GM21723 (cell line): Measurements from ENCODE around the gene CNMD.

Experiments used
- ATAC-seq: cut with Tn5 transposase; IDR thresholded peaks from one replicate; pipeline ENCODE4 v1.9.1; 2021; ENCODE audit warnings: mild to moderate bottlenecking, moderate library complexity; ENCODE audit not compliant: unreplicated experiment

The CNMD gene

DNA sequence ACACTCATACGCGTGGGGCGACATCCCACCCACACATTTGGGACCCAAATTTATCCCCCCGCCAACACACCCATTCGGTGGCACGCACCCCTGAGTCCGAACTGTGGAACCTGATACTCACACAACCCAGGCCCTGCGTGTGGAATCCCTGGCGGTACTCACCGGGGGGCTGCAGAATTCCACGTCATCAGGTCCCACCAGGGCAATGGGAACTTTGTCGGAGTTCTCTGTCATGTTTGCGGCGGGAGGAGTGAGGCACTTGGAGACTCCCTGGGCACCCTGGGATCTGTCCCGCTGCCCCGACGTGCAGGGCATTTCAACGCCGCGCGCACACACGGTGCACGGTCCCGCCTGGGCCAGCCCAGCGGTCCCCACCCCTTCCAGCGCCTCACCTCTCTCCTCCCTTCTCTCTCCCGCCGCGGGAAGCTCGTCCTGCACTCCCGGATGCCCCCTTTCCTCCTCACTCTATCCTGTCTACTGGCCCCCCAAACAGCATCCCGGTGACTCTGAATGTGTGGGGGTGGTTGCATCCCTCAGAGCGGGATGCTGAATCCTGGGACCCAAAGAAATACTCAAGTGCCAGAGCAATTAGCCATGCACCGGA, at the start of gene CNMD:
Gene CNMD (minus strand): TSS at position 353 of the 604 bp plus-strand sequence. CDS start 119 bp downstream, at position 234.
- no peak for ATAC-seq

DNA sequence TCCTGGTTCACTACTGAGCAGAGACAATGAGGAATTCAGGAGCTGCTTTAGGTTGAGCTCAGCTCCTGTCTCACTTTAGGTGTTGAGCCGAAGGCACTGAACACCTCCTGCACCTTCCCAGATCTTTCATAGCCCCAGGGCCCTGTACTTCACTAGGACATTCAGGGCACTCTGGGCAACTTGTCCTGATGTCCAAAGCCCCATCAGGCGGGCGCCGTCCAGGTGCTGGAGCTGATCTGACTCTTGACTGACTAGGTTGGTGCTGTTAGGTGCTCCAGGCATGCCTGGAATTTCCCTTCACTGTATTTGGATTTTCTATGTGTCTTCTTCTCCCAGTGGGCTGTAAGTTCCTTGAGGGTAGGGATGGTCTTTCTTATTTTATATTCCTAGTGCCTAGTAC, 48.4 kb upstream of the CNMD start:
- ATAC-seq, result no peak

DNA sequence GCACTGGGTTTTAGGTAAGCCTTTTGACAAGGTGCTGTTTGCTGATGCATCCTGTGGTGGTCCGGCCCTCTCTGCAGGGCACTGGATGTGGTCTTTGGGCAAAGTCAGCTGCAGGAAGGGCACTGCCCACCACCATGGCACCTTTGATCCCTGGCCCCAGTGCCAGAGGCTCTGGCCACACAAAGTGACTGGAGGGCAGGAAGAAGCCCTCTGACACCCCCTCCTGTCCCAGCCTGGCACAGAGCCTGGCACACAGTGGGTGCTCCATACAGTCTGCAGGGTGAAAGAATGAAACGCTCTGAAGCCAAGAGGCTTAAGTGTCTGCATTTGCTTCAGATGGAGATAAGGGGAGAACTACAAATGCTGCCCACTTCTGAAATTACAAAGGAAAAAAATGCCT, 47.6 kb upstream of the CNMD start:
- ATAC-seq, result no peak

DNA sequence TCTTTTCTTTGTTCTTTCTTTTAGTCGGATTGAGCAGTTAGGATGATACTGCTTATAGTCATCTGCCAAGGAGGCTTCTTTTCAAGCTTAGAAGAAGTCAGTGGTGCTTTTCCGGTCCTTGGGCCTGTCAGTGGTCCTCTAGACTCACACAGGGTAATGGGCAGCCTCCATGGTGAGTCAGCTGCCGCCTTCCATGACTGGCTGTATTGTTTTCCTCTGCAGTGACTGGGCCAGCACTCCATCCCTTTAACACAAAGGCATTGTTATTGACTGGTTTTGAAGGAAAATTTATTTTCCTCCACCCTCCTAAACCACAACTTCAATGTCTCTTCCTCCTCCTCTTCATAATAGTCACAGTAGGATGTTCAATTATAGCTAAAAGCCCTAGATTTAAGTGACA, 47.1 kb upstream of the CNMD start:
- ATAC-seq, result no peak

DNA sequence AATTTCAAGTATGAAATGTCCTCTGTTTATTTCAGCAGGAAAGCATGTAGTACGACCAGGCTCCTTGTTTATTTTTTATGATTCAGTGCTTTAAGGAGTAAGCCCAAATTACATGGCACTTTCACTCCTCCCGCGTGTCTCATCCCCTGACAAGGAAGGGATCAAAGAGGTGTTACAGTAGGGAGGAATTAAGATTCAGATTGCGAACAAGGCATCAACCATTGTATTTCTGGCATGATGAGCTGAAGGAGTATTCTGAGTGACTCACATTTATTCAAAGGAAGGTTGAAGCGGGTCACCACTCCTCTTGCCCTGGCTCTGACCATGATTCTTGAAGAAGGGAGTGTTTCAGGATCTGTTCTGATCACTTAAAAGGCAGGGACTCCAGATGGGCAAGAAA, 46.1 kb upstream of the CNMD start:
- no peak for ATAC-seq

DNA sequence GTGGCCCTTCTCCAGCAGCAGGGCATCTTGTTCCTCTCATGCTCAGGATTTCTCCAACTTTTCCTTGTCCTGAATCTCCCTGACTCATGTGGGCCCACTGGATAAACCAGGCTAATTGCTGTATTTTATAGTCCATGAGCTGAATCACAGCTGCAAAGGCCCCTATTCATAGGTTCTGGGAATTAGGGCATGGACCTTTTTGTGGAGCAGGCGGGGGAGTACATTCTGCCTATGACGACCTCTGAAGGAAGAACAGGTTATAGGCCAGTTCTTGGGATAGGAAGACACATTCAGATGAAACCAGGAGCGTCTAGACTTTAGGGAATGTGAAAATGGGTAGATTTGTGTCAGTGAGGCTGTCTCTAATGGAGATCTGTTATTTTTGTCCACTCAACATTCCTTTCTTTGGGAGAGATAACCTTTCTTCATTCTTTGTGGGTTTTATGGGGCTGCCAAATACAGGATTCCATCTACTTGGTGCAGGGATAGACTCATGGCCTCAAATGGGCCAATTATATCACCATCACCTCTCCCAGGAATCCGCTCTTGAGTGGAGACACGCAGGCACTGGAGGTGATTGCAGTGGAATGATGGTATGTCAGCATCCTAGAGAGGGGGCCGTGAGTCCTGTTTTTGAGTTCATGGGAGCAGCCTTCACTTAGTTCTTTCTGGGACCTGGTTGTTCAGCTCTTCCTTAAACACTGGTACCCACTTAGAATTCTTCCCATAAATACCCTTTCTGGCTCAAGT, 45.1 kb upstream of the CNMD start:
- ATAC-seq, result no peak

DNA sequence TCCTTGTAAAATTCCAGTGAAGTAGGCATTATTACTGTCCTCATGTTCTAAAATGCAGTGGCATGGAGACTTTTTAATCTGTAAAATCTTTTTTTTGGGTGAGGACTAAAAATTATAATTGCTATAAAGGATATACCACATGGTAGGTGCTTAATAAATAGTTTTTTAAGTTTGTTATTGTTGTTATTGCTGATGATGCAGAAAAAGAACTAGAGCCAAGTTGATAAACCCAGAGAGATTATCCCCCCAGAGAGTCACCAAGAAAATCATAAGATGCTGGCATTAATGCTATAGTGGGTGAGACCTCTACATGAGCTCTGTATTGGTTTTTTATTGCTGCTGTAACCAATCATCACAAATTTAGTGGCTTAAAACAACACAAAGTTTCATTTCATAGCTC, 44.3 kb upstream of the CNMD start:
- no peak for ATAC-seq

DNA sequence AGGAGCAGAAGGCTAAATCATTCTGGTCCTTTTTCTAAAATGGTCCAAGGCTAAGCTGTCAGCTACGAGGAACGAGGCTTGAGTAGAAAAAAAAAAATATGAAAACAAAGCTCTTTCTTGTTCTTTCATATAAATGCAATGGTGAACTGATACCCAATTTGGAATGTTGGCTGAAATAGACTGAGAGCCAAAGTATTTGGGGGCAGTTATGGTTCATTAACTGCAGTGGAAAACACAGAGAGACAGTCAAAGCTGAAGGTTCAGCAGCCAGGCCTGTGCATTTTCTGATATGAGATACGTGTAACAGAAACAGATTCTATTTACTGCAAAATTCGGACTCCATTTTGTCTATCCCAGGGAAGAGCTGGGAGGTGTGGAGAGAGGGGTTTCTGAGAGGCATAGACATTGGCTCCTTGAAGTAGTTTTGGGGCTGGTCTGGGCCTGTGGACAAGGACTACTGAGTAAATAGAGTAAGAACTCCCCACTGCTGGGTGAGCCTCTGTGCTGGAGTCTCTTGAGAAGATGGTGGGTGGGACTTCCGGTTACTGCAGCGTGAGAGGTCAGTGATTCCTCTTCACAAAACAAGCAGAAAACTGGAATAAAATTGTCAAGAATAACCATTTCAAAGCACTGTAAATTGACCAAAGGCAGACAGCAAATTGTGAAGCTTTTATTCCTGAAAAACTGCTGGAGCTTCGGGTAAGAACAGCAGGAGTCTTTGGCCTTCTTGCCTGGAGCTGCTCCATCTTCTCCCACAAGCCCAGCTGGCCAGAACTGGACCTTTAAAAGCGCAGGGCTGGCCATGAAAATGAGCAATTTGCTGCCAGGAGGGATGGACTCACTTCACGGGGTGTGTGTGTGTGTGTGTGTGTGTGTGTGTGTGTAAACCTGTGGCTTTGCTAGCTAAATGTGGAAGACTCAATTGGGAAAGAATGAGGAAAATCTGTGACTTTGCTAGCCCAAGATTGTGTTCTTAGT, 43.1 kb upstream of the CNMD start:
- ATAC-seq, result no peak

DNA sequence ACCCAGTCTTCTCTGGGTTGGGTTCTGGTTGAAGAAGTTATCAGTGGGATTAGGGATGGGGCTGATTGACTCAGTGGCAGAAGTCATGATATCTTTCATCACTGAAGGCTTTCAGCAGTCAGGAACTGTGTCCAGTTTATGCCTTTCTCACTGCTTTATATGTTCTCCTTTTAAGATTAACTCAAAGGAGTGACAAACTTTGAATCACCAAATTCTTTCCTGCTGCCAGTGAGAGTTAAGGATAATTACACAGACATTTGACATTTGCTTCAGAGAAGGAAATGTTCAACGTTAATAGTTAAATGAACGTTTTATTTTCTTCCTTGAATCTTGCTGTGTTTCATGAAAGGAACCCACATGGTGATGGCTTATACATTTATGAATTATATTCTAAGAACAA, 41.0 kb upstream of the CNMD start:
- ATAC-seq, result no peak

DNA sequence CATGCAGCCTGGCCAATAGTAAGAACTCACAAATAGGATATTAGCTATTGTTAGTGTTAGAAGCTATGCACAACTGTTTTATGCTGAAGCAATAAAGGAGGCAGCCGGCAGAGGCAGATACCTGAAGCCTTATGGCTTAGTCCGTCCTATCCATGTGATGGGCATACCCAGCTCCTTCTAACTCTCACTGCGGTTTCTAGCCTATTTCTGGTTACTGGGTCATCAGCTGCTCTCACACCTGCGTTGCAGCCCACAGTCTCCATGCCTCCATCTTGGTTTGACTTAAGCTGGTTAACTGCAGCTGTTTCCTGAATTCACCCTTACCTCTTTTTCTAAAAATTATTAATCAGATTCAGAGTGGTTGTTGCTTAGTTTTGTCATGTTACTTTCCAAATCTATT, 40.5 kb upstream of the CNMD start:
- no peak for ATAC-seq

DNA sequence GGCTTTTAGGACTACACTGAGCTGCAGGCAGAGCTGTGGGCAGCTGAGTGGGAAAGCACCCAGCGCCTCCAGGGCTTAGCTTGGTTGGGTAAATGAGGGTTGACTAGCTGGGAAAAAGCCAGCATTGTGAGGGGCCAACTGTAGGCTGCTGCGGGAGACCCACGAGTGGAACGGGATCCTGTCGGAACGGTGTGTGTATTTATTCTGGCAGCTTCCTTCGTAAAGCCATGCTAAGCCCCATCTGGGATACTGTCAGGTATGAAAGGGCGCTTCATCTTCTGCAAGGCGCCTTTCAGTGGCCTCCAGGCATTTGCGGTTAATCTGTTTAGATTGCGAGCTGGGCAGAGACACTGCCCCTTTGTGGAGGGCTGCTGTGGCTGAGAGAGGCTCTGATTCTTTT, 39.5 kb upstream of the CNMD start:
- ATAC-seq, result no peak

DNA sequence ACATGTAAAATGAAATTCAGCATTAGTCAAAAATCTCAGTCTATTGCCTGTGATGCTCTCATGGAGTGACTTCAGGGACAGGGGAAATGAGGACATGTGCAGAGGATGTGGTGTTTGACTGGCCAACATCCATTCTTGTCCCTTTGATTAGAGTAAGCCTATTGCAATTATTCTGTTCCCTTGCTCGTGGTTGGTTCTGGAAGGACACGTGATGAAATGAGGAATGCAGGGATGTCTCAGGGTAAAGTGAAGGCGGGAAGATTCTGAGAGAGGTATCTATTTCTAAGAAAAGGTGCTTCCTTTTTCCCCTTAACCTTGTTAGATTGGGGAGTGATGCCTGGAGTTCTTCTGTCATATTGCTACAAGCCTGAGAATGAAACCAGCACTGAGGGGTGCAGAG, 37.1 kb upstream of the CNMD start:
- no peak for ATAC-seq

DNA sequence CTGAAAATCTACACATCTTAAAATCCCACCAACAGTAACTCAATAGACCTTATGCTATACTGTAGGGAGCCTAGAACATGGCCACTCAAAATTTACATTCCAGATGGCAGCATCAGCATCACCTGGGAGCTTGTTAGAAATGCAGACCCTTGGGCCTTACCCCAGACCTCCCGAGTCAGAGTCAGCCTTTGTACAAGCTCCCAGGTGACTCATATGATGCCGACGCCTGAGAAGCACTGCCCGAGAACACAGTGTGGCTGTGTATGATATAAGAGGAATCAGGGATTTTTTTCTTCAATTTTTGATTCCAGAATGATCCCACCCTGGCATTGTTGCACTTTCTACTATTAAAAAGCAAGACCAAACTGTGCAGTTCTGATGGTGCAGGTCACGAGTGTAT, 35.9 kb upstream of the CNMD start:
- ATAC-seq, result no peak

DNA sequence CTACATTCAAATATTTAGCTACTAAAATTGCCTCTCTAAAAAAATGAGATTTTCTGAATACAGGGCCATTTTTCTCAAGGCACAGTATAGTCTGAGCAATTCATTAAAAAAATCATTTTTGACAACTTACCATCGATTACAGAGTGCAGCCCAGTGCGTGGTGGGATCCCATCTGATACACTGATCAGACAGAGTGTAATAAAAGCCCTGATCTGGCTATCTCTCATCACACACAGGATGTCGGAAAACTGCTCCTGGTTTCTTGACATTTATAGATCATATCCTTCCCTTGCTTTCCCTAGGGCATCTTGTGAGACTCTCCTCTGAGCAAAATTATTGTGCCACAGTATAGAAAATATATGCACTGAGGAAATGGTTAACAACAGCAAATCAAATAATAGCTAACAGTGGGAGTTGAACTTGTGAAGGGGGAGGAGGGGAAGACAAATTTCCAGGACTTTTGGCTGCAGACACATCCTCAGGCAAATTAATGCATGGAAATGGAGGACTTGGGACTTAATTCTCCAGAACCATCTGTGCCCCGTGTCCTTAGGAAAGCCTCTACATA, 28.4 kb upstream of the CNMD start:
- no peak for ATAC-seq

DNA sequence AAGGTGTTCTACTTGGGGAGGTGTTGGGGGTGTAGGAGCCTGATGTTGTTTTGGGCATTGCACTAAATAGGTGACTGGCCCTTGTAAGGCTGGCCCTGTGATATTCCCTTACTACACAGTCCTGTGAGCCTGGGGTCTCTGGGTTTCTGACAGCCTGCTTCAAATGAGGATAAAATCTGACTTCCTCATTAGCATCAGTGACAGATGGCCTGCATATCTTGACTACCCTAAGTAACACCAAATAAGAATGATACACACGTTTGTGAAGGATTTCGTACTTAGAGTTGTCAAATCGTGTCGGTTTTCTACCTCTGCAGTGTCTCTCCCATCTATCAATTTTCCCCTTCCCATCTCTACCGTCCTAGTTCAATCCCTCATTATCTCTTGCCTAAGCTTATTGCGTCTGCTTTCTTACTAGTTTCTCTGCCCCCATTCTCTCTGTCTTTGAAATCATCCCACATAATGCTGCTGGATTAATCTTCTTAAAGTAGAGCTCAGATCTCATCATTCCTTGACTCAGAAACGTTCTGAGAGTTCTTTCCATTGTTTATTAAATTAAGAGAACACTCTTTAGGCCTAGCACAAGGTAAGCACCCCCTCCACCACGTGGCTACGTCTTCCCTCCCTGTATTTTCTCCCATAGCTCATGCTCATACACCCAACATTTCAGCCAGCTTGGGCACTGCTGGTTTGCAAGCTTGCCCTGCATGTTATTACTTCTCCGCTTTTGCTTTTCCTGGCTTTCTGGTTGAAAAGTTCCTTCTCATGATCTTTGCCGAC, 26.2 kb upstream of the CNMD start:
- ATAC-seq, result no peak

DNA sequence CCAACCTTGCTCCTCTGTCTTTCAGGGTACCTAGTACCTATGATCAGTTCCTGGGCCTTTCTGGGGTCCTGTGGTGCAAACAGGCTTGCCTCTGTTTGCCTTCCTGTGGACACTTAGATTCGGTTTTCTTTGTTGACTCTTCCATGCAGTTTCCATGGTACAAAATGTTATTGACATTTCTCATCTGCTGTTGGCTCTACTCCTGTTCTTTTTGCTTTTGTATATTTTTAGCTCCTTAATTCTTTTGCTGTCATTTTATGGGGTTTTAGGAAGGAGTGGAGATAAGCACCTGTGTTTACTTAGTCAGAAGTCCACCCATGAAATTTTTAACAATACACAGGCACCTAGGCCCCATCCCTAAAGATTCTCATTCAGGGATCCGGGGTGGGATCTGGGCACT, 20.5 kb upstream of the CNMD start:
- no peak for ATAC-seq

DNA sequence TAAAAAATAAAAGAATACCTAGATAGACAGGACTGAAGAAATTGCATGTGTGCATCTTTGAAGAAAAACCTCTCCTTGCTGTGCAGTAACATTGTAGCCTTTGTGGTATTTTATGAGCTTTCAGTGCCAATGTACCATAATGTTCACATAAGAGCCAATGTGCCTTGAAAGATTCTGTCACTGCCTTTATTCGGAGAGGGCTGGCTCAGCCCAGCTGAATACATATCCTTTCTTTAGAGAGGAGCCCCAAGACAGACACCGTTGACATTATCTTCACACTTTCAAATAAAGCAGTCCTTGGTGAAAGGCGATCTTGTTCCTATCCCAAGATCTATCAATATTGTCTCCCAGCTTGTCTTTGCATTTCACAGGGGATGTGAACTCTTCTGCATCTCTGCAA, 18.5 kb upstream of the CNMD start:
- no peak for ATAC-seq

DNA sequence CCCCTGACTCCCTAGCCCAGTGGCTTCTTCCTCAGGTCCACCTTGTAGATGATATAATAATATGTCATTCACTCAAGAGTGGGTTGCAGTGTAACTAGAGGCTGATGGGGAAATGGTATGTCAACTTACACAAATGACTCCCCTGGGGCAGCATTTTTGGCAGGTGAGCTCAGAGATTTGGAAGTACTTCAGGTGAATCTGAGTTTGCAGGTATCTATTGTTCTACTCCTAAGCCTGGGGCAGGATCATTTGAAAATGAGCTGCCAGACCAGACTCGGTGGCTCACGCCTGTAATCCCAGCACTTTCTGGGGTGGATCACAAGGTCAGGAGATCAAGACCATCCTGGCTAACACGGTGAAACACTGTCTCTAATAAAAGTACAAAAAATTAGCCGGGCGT, 11.6 kb upstream of the CNMD start:
- no peak for ATAC-seq

DNA sequence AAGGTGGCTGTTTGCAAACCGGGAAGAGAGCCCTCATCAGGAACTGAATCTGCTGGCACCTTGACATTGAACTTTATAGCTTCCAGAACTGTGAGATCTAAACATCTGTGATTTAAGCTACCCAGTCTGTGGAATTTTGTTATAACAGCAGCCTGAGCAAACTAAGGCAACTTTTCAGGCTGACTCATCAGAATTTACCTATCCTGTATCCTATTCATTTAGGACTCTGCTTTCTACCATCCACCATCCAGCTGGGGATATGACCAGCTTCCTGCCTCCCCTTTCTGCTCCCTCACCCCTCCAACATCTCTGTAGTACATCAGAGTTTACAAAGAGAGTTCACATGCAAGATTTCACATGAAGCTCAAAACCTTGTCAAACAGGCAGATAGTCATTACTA, 11.1 kb upstream of the CNMD start:
- no peak for ATAC-seq

DNA sequence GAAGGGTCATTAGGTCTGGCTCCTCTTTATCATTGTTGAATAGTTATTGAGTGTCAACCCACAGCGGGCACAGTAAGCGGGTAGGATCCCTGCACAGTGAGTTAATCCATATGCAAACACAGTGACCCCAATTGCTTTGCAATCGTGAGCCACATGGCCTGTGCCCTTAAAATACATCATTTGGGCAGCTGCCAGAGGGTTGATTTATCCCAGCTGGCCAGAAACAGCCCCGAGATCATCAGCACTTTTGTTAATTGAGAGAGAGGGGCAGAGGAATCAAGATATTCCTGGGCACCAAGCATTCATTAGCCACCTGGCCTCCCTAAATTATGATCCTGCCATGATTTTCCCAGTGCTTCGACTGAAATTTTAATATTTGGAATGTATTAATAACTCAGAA, 9.8 kb upstream of the CNMD start:
- ATAC-seq, result no peak

DNA sequence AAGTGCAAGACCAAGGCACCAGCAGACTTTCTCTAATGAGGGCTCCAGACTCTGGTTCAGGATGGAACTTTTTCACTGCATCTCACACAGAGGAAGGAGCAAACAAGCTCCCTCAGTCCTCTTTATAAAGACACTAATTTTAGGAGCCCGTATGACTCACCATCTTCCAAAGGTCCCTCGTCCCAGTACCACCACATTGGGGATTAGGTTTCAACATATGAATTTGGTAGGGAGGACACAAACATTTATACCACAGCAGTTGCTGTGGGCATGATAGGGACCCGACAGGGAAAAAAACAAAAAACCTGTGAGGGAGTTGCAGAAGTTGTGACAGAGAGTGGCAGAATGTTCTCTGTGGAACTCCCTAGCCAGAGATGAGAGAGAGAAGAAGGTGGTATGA, 6.5 kb upstream of the CNMD start:
- no peak for ATAC-seq
